ENCODE measurements around the gene TPPP2. TPM values are rescaled to one million over a fixed set of nuclear protein-coding genes. Genes with fewer than 3 reads are reported as not detected.

Gene TPPP2
- total and polyA plus RNA-seq, 12 donors, result 0.22 to 1.1 (median 0.62) TPM; not detected in 6

- 59 to 74% (median 66%) methylated on average over 18 to 28 of the region's 28 CpGs for WGBS, 4 donors
- DNase-seq, result no peak
- H3K27ac ChIP-seq, result no peak overlapping the region
- H3K9me3 ChIP-seq (replicated peaks in 1 of 3), result no peaks in the 10 kb centered on the region
- no peaks in the 10 kb centered on the region for H3K27me3 ChIP-seq
- TF ChIP-seq POLR2A (IDR thresholded peaks at IDR 0.05), result no peak
- TF ChIP-seq CTCF (IDR thresholded peaks at IDR 0.05), result no peak
- no peak overlapping the region for H3K4me3 ChIP-seq
- intact Hi-C loops (cut with DNase I), result loop anchor here in 1 of 2 donors (5.0 kb wide), 1 partner anchor 75 kb away; no protein-coding TSS in a partner anchor
- H3K4me1 ChIP-seq (replicated peaks in 1 of 2), result peaks cover 20 to 33% of the 10 kb centered on the region in 2 donors
- peaks cover 0 to 55% of the 10 kb centered on the region in 2 donors for H3K36me3 ChIP-seq (replicated peaks in 1 of 2)
These were observed 12.3 kb upstream of the TPPP2 start for GRCh38 chr14:21017528-21018245.

GRCh38 chr14:21018286-21018685, 11.7 kb upstream of the TPPP2 start:
- Histone ChIP-seq H3K9me3 (replicated peaks in 1 of 3) (no peaks in the 10 kb centered on the region), H3K4me1 (replicated peaks in 1 of 2) (peaks cover 26 to 39% of the 10 kb centered on the region in 2 donors), H3K4me3 (no peak overlapping the region), H3K36me3 (replicated peaks in 1 of 2) (peaks cover 0 to 55% of the 10 kb centered on the region in 2 donors), H3K27me3 (no peaks in the 10 kb centered on the region), H3K27ac (no peak overlapping the region)
- intact Hi-C loops (cut with DNase I), result loop anchor here in 1 of 2 donors (5.0 kb wide), 1 partner anchor 74 kb away; no protein-coding TSS in a partner anchor
- no peak for DNase-seq
- 72 to 85% (median 80%) methylated on average over 7 of the region's 7 CpGs for WGBS, 4 donors
- TF ChIP-seq CTCF (IDR thresholded peaks at IDR 0.05) (no peak), POLR2A (IDR thresholded peaks at IDR 0.05) (no peak)

- no peak overlapping the region for H3K4me3 ChIP-seq
- intact Hi-C loops (cut with DNase I), result loop anchor here in 1 of 2 donors (5.0 kb wide), 1 partner anchor 74 kb away; no protein-coding TSS in a partner anchor
- peaks cover 0 to 55% of the 10 kb centered on the region in 2 donors for H3K36me3 ChIP-seq (replicated peaks in 1 of 2)
- H3K9me3 ChIP-seq (replicated peaks in 1 of 3), result no peaks in the 10 kb centered on the region
- no peak for DNase-seq
- H3K27me3 ChIP-seq, result no peaks in the 10 kb centered on the region
- H3K27ac ChIP-seq, result no peak overlapping the region
- WGBS, 4 donors, result 88 to 96% (median 92%) methylated on average over 3 of the region's 3 CpGs
- TF ChIP-seq CTCF (IDR thresholded peaks at IDR 0.05), result no peak
- TF ChIP-seq POLR2A (IDR thresholded peaks at IDR 0.05), result no peak
- H3K4me1 ChIP-seq (replicated peaks in 1 of 2), result peaks cover 30 to 44% of the 10 kb centered on the region in 2 donors
These were observed 11.2 kb upstream of the TPPP2 start for GRCh38 chr14:21018781-21019180.

GRCh38 chr14:21019366-21019765, 10.7 kb upstream of the TPPP2 start:
- peak overlapping the region in 1 of 5 donors; percentile 17 for H3K27ac ChIP-seq

More at GRCh38 chr14:21019366-21019765, 10.7 kb upstream of the TPPP2 start:
- TF ChIP-seq CTCF (IDR thresholded peaks at IDR 0.05), result no peak
- no peak for TF ChIP-seq POLR2A (IDR thresholded peaks at IDR 0.05)
- Histone ChIP-seq H3K4me3 (no peak overlapping the region), H3K9me3 (replicated peaks in 1 of 3) (no peaks in the 10 kb centered on the region), H3K27me3 (no peaks in the 10 kb centered on the region), H3K4me1 (replicated peaks in 1 of 2) (peaks cover 32 to 46% of the 10 kb centered on the region in 2 donors), H3K36me3 (replicated peaks in 1 of 2) (peaks cover 0 to 55% of the 10 kb centered on the region in 2 donors)
- intact Hi-C loops (cut with DNase I), result loop anchor here in 1 of 2 donors (5.0 kb wide), 1 partner anchor 73 kb away; no protein-coding TSS in a partner anchor
- WGBS, 4 donors, result 44 to 71% (median 55%) methylated on average over 1 of the region's 1 CpG
- no peak for DNase-seq

All from adrenal gland (tissue), 12 donors.